B cell (primary cell): ENCODE results near the gene SCAMP5. TPM values are rescaled to one million over a fixed set of nuclear protein-coding genes. Genes with fewer than 3 reads are reported as not detected.
A peak's percentile ranks its signal among the peaks of the same experiment; 100 is the strongest.

Experiments used
- ATAC-seq: fragments of 200-7000 bp; cut with Tn5 transposase; one replicate; pipeline ENCODE4 v1.10.0; 2021; ENCODE audit warnings: low read depth, mild to moderate bottlenecking, moderate number of reproducible peaks, moderate library complexity
- CTCF ChIA-PET: fragments of 350-600 bp; sonication (Branson Sonifier 250); formaldehyde crosslinking; loops from one replicate; lab custom pipeline; 2021; ENCODE audit warnings: antibody characterized with exemption, inconsistent platforms; lab: Charles Lee
- POLR2A ChIA-PET: fragments of 350-600 bp; sonication (Branson Sonifier 250); formaldehyde crosslinking; loops from one replicate; lab custom pipeline; 2021; ENCODE audit warnings: antibody characterized with exemption; lab: Charles Lee
- DNase-seq: peaks from one replicate; pipeline ENCODE4 v3.0.0; 2013
- H2AFZ ChIP-seq: 2 replicates; pipeline ENCODE4 v1.6.1; 2012; ENCODE audit warnings: mild to moderate bottlenecking, low read depth, low read length; ENCODE audit not compliant: insufficient read depth, poor library complexity, severe bottlenecking
- H3K27ac ChIP-seq, 2 donors: 1 replicate in 1 of 2; 2 replicates in 1 of 2; pipeline ENCODE4 v1.5.1; 2012 to 2013; ENCODE audit warnings: low read length in 2 of 2, mild to moderate bottlenecking in 2 of 2, moderate library complexity in 1 of 2
- H3K27me3 ChIP-seq, 4 experiments: fragments of 200-600 bp in 1 of 4; sonication (generic) in 1 of 4; replicated peaks in 1 of 4; 1 replicate in 2 of 4; 2 replicates in 2 of 4; pipeline versions ENCODE4 v1.6.1 to v1.7.0; 2013 to 2016; ENCODE audit warnings: low read length in 3 of 4, mild to moderate bottlenecking in 2 of 4, mixed read lengths in 1 of 4, moderate library complexity in 1 of 4; ENCODE audit not compliant: insufficient read depth in 4 of 4, control insufficient read depth in 3 of 4; ENCODE audit errors: control extremely low read depth in 1 of 4
- H3K36me3 ChIP-seq, 2 experiments: replicated peaks in 1 of 2; 1 replicate in 1 of 2; 2 replicates in 1 of 2; pipeline versions ENCODE4 v1.6.1 to v1.7.1; 2013; ENCODE audit warnings: low read length in 1 of 2; ENCODE audit not compliant: insufficient read depth in 2 of 2, control insufficient read depth in 1 of 2; ENCODE audit errors: control extremely low read depth in 1 of 2, extremely low read depth in 1 of 2
- H3K4me1 ChIP-seq, 2 donors: fragments of 200-600 bp in 1 of 2; sonication (generic) in 1 of 2; 1 replicate in 1 of 2; 2 replicates in 1 of 2; pipeline versions ENCODE4 v1.5.1 to v1.6.1; 2013 to 2017; ENCODE audit warnings: low read length in 2 of 2; ENCODE audit not compliant: control insufficient read depth in 2 of 2, insufficient read depth in 2 of 2
- H3K4me2 ChIP-seq: replicated peaks from 2 replicates; pipeline ENCODE3; 2012; ENCODE audit warnings: mild to moderate bottlenecking, low read depth, low read length; ENCODE audit not compliant: poor library complexity, severe bottlenecking
- H3K4me3 ChIP-seq, 5 experiments: fragments of 200-600 bp in 1 of 5; sonication (generic) in 1 of 5; 1 replicate in 3 of 5; 2 replicates in 2 of 5; pipeline versions ENCODE4 v1.5.1 to v1.7.0; 2011 to 2016; ENCODE audit warnings: low read length in 4 of 5, mild to moderate bottlenecking in 4 of 5, low read depth in 2 of 5, control low read depth in 1 of 5, moderate library complexity in 1 of 5; ENCODE audit not compliant: insufficient read depth in 1 of 5; ENCODE audit errors: control extremely low read depth in 1 of 5, extremely low read depth in 1 of 5
- H3K79me2 ChIP-seq: fragments of 200-600 bp; sonication (generic); one replicate; pipeline ENCODE4 v1.6.0; 2016; ENCODE audit warnings: low read length; ENCODE audit not compliant: control insufficient read depth, insufficient read depth
- H3K9ac ChIP-seq: fragments of 200-600 bp; sonication (generic); 2 replicates; pipeline ENCODE4 v1.6.1; 2017; ENCODE audit warnings: mild to moderate bottlenecking, low read length, moderate library complexity
- H3K9me3 ChIP-seq, 3 donors: one replicate each; pipeline versions ENCODE4 v1.6.1 to v1.7.1; 2013; ENCODE audit warnings: low read length in 2 of 3; ENCODE audit not compliant: control insufficient read depth in 2 of 3, insufficient read depth in 1 of 3; ENCODE audit errors: control extremely low read depth in 1 of 3
- H4K20me1 ChIP-seq: 2 replicates; pipeline ENCODE4 v1.6.0; 2012; ENCODE audit warnings: mild to moderate bottlenecking, low read length; ENCODE audit not compliant: insufficient read depth, control insufficient read depth, poor library complexity, severe bottlenecking
- H3K27ac Mint-ChIP-seq: one replicate; pipeline ENCODE4 v1.8.0; 2021; ENCODE audit warnings: mixed read lengths
- H3K27me3 Mint-ChIP-seq: one replicate; pipeline ENCODE4 v1.8.0; 2021; ENCODE audit warnings: mixed read lengths
- H3K4me1 Mint-ChIP-seq: one replicate; pipeline ENCODE4 v1.8.0; 2021; ENCODE audit warnings: mixed read lengths
- H3K4me3 Mint-ChIP-seq: one replicate; pipeline ENCODE4 v1.8.0; 2021; ENCODE audit warnings: mixed read lengths
- H3K9me3 Mint-ChIP-seq: one replicate; pipeline ENCODE4 v1.8.0; 2022; ENCODE audit warnings: mixed read lengths; ENCODE audit not compliant: insufficient read depth
- EZH2 ChIP-seq: IDR thresholded peaks from 2 replicates; pipeline ENCODE4 v1.6.1; 2012; ENCODE audit warnings: borderline replicate concordance, low read depth, mild to moderate bottlenecking, moderate library complexity, low read length; ENCODE audit not compliant: insufficient read depth, poor library complexity, severe bottlenecking
- WGBS: methylation state at CpG from one replicate; pipeline ENCODE4 v1.1.5; 2013; ENCODE audit warnings: missing lambda C conversion rate; ENCODE audit not compliant: insufficient coverage; 5-methylcytosine and 5-hydroxymethylcytosine counted together
- intact Hi-C: fragments of 100-400 bp; cut with micrococcal nuclease; formaldehyde crosslinking; loops from one replicate; pipeline ENCODE4 v1.10.0; 2022
- polyA plus RNA-seq: library from polyadenylated mRNA; depleted of rRNA; stranded (reverse); fragments of >200 nt; gene quantifications from 2 replicates; pipeline ENCODE4 v1.2.3, GENCODE V29; 2012
- total RNA-seq, 2 donors: library from RNA; stranded (reverse); fragments of 120-200 nt in 1 of 2; gene quantifications; 1 replicate in 1 of 2; 2 replicates in 1 of 2; pipeline versions ENCODE4 v1.2.3 to v1.2.4, GENCODE V29; 2013 to 2022
- TF ChIP-seq, protein P1 (sequence below): fragments of 200-600 bp; IDR thresholded peaks from one replicate; pipeline ENCODE4 v1.8.0; 2022; ENCODE audit warnings: antibody characterized with exemption, mild to moderate bottlenecking

Gene SCAMP5
- total and polyA plus RNA-seq, 2 donors (not counting 1 experiment from before 2014, with no cell fraction given) = 0.59 to 3.4 TPM

DNA sequence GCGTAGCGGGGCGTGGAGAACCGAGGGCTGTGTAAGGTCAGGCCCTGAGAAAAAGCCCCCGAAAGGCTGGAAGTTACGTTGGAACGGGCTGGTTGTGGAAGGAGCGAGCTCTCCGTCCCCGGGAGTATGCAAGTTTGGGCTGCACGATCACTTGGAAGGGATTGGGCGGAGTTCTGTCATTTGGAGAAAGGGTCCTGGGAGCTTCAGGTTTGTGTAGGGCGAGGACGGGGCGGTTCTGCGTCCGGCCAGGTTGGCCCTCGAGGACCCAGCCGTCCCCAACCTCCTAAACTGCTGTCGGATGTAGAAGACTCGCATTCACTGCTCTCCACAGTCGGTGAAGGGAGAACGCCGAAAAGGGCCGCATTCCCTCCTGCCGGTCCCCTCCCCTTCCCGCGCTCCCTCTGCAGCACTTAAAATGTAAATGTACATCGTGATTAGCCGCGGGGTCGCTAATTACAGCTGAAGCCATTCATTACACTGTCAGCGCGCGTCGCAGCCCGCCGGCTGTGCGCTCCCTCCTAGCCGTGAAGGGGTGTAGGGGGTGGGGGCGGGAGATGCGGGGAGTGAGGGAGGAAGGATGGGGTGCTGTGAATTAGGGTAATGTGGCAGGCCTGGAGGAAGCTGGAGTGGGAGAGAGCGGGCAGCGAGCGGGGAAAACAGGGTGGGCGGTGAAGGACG is 36.3 kb upstream of the SCAMP5 start:
- no peak for TF ChIP-seq EZH2
- TF ChIP-seq, protein P1, sequence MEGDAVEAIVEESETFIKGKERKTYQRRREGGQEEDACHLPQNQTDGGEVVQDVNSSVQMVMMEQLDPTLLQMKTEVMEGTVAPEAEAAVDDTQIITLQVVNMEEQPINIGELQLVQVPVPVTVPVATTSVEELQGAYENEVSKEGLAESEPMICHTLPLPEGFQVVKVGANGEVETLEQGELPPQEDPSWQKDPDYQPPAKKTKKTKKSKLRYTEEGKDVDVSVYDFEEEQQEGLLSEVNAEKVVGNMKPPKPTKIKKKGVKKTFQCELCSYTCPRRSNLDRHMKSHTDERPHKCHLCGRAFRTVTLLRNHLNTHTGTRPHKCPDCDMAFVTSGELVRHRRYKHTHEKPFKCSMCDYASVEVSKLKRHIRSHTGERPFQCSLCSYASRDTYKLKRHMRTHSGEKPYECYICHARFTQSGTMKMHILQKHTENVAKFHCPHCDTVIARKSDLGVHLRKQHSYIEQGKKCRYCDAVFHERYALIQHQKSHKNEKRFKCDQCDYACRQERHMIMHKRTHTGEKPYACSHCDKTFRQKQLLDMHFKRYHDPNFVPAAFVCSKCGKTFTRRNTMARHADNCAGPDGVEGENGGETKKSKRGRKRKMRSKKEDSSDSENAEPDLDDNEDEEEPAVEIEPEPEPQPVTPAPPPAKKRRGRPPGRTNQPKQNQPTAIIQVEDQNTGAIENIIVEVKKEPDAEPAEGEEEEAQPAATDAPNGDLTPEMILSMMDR = no peak
- peaks cover 57% of the 10 kb centered on the region for H3K27me3 Mint-ChIP-seq
- H3K79me2 ChIP-seq = no peaks in the 10 kb centered on the region

DNA sequence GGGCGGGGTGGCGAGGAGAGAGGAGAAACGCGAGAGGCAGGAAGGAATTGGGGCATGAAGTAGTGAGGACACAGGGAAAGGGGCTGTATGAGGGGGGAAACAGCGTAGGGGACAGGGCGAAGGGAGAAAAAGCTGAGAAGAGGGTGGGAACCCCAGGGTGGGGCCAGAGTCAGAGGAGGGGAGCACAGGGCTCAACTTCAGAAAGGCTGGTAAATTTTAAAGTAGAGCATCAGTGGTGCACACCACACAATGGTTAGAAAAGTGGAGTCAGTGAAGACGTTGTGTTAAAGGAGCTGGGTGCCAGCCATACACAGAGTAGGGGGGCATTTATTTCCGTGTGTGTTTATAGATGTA is 35.8 kb upstream of the SCAMP5 start:
- DNase-seq (no peak), ATAC-seq (no peak)
- TF ChIP-seq, protein P1 = no peak
- TF ChIP-seq EZH2 = no peak
- H3K79me2 ChIP-seq = no peaks in the 10 kb centered on the region
- peak overlapping the region; percentile 60 for H3K4me2 ChIP-seq
- ChIA-PET POLR2A (no interaction called here), CTCF (interaction anchor here (0.7 to 3.0 kb wide), 4 partner anchors 9 to 325 kb away, joined by 3 to 20 read pairs (median 5); no protein-coding TSS in a partner anchor)
- Mint-ChIP-seq H3K9me3 (no peaks in the 10 kb centered on the region), H3K27ac (no peak overlapping the region), H3K4me3 (no peak overlapping the region), H3K4me1 (peaks cover 30% of the 10 kb centered on the region), H3K27me3 (peaks cover 57% of the 10 kb centered on the region)
- no peak overlapping the region for H3K4me3 ChIP-seq
- peaks cover 38 to 40% of the 10 kb centered on the region in 2 donors for H3K4me1 ChIP-seq
- 13% methylated on average over 6 of the region's 8 CpGs for WGBS
- no peak overlapping the region for H3K27ac ChIP-seq
- no peaks in the 10 kb centered on the region for H3K36me3 ChIP-seq
- H3K9ac ChIP-seq = no peak overlapping the region
- H4K20me1 ChIP-seq = peaks cover 20% of the 10 kb centered on the region
- peaks cover 0 to 26% (median 0%) of the 10 kb centered on the region in 3 donors for H3K9me3 ChIP-seq
- peaks cover 0 to 58% (median 40%) of the 10 kb centered on the region in 4 experiments for H3K27me3 ChIP-seq
- H2AFZ ChIP-seq = no peak overlapping the region
- intact Hi-C loops = loop anchor here (5.0 kb wide), 1 partner anchor 587 kb away; no protein-coding TSS in a partner anchor

More for the DNA sequence above, 36.3 kb upstream of the SCAMP5 start:
- no peaks in the 10 kb centered on the region for H3K36me3 ChIP-seq
- ChIA-PET CTCF (interaction anchor here (0.6 to 3.0 kb wide), 7 partner anchors 8 to 325 kb away, joined by 3 to 20 read pairs (median 4); partner anchors contain the start of gene PPCDC), POLR2A (no interaction called here)
- peaks cover 0 to 63% (median 40%) of the 10 kb centered on the region in 4 experiments for H3K27me3 ChIP-seq
- H3K4me1 ChIP-seq = peaks cover 38 to 40% of the 10 kb centered on the region in 2 donors
- peaks cover 20% of the 10 kb centered on the region for H4K20me1 ChIP-seq
- peak overlapping the region; percentile 60 for H3K4me2 ChIP-seq
- H3K4me3 ChIP-seq = no peak overlapping the region
- H3K9me3 ChIP-seq = peaks cover 0 to 26% (median 0%) of the 10 kb centered on the region in 3 donors
- intact Hi-C loops = loop anchor here (5.0 kb wide), 1 partner anchor 587 kb away; no protein-coding TSS in a partner anchor
- DNase-seq (peak; percentile 43), ATAC-seq (no peak)
- H3K27ac ChIP-seq = no peak overlapping the region
- H2AFZ ChIP-seq = no peak overlapping the region
- WGBS = 6% methylated on average over 41 of the region's 47 CpGs
- no peak overlapping the region for H3K9ac ChIP-seq
- Mint-ChIP-seq H3K4me1 (peaks cover 30% of the 10 kb centered on the region), H3K4me3 (peak overlapping the region; percentile 66), H3K27ac (peak overlapping the region; percentile 61), H3K9me3 (no peaks in the 10 kb centered on the region)
